Colon (tissue), 2 donors: ENCODE data around the gene MYO15A.
"Not testable (repeated sequence)": the region's sequence is repeated elsewhere in the genome, so short reads cannot be mapped to it uniquely, and the experiment has no call there.

Experiments used
- FAIRE-seq: peaks from 2 replicates; lab custom pipeline; 2012; peaks lifted over from hg19 to GRCh38; lab: Jason Lieb, UNC
- donor health status: control.
- donor health status: control.

Gene MYO15A

DNA sequence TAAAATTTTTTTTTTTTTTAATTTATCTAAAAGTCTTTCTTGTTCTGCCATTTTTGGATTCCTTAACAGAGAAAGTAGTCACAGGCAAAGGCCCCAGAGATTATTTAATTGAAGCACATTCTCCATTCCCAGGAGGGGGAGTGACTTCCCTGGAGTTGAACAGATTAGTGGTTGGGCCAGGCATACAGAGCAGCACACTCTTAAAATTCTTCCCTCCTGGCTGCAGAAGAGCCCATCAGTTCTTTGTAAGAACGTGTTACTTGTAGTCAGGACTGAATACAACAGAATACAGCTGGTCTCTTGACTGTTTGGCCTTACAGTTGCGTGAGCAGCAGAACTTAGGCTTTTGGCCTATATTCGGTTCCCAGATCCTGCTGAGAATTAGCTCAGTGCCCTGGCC lies 76.8 kb downstream of the MYO15A start:
- no peak for FAIRE-seq

DNA sequence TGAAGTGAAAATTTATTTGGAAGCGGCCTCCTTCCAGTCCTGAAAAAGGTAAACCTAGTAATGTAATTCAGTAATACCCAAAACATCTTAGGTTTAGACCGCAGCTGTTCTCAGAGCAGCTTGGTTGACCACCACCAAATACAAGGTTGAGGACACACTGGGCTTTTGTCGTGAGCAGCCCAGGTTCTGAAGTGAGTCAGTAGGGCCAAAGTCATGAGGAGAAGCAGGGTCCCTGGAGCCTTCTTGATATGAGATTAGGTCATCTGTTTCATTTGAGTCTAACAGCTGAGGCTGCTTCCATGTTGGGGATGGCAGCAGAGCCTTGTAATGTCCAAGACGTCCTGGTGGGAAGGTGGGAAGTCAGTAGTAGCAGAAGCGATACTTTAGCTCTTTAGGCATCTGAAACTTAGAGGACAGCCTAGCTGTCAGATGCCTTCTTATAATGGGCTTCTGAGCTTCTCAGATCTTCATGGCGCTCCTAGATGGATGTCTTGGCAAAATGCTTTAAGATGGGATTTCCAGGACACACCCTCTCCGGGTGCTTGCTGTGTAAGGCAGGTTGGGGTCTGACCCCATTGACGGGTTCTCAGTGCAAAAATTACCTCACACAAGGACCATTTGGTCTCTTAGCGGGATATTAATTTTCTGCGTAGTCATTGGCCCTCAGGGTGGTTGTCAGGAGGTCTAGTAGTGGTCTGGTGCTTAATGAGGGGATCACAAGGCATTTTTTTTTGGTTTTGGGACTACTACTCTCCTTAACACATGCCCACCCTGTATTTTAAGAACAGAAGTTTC lies 77.5 kb downstream of the MYO15A start:
- FAIRE-seq, result no peak

DNA sequence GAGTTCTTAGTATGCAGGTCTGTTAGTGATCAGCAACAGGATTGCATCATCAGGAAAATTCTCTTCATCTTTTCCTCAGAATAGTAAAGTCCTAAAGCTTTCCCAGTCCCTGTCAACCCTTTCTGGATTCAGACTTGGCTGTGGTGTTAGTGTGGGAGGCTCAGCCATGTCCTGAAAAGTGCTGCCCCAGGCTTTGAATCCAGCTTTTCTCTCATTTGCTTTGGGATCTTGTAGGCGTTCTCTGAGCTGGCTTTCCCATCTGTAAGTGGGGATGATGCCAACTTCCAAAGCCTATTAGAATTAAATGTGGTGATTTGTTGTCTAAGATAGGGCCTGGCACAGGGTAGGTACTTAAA lies 78.0 kb downstream of the MYO15A start:
- no peak for FAIRE-seq

DNA sequence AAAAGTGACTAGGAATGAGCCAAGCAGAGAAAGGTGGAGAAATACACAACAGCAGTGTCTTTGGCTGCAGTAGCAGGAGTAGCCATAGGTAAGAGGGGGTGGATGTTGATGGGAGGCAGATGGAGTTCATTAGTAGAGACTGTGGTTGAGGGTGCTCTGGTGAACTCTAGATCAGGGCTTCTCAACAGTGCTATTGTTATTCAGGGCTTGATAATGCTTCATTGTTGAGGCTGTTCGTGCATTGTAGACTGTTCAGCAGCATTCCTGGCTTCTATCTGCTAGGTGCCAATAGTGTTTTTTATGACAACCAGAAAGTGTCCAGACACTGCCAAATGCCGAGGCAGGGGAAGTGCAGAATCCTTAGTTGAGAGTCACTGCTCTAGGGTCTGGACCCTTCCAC lies 78.7 kb downstream of the MYO15A start:
- FAIRE-seq, result no peak

DNA sequence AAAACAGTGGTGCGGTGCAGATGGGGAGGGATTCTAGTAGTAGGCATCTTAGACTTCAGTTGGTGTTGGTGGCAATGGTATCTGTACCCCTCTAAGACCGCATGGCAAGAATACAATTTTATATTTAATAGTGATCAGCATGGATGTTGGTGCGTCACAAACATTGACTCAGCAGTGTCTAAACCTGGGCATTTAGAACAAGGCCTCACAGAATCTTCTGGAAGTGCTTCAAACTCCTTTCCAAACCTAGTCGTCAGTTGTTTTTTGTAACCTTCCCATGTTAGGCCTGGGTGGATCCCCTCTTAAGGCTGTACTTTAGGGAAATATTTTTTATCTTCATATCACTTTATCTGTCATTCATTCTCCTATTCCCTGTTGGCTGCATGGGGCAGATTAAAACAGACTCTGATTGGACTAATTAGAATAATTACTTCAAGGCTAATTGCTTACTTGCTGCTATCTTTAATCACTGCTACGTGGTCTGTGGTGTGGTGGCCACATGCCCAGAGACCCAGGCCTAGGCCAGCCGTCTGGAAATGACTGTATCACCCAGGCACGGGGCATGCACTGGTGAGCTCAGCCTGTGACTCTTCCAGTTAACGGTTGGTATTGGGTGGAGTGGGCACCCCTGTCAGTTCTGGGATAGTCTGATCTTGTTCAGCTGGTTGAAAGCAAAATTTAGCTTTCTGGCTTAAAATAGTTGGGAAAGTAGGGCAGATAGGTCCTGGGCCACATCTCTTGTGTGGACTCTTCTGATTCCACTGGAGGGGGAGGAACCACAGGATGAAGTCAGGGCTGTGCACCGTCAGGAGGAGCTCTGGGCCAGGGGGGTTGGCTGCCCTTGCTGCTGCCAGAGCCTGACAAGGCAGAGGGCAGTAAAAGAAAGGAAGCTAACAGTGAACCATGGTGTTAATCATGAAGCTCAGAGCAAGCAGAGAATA lies 79.5 kb downstream of the MYO15A start:
- no peak for FAIRE-seq

DNA sequence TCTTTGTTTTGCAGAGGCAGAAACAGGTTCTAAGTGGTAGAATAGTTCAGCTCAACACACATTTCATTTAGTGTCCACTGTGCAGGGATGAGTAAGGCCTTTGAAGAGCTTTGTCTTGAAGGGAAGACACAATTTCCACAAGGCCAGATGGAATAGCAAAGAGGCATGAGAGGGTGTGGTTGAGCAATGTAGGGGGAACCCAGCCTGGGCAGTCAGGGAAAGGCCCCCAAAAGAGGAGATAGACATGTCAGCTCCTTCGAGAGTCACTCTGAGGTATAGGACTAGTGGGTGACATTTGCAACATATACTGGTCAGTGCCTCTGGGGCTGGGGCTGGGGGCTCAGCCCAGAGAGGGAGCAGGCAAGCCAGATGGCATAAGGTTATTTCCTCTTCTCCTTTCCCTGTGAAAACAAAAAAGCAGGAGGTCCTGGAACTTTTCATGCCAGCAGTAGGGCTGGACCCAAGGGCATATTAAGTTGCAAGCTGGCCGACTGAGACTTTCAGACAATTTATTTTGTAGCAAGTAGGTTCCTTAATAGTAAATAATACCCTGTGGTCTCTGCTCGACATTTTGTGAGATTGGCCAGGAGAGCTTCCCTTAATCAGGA lies 82.2 kb downstream of the MYO15A start:
- FAIRE-seq, result no peak

DNA sequence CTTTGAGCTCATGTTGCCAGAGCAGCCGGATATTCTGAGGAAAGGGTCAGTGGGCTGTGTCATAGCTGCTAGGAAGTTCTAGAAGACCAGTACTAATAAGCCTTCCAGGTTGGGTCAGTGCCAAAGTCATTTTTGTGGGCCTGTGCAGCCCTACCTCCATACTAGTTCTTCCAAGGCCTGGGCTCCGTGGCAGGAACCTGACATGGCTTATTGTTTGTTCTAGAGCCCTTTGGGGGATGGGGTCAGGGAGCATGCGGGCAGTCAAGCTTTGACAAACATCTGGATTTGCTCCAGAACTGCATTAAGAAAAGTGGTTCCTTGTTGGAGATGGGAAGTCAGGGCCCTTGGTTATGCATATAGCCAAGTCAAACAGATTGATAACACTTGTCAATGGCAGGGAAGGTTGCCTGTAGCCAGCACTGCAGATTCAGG lies 82.7 kb downstream of the MYO15A start:
- FAIRE-seq, result no peak

DNA sequence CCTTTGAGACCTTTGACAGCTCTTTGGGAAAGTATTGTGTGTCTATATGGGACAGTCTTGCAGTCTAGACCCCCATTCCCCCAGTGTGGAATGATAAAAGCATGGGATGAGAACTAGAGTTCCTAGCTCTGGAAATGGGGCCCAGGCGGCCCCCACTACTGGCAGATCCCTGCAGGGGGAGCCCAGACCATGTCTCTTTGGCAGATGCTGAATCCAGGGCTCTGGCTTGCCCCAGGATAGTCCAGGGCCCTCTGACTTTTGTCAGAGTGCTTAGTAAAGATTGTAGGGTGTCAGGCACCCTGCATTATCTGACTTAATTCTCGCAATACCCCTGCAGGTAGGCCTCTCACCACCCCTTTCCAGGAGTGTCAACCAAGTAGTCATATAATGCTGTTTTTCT lies 83.4 kb downstream of the MYO15A start:
- no peak for FAIRE-seq

DNA sequence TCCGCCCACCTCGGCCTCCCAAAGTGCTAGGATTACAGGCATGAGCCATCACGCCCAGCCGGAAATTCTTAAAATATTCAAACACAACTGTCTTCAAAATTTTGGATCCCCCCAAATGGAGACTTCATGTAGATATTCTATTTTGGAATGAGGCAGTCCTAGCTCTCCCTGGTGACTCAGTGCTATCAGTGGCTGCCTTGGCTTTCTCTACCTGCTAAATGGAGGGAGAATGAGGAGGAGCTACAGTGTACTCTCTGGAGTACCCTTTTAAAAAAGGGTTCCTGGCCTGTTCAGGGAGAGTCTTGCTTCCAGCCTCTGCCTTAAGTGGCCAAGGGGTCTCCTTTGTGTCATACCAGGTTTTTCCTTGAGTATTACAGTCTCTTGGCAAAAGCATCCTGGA lies 85.8 kb downstream of the MYO15A start:
- no peak for FAIRE-seq

DNA sequence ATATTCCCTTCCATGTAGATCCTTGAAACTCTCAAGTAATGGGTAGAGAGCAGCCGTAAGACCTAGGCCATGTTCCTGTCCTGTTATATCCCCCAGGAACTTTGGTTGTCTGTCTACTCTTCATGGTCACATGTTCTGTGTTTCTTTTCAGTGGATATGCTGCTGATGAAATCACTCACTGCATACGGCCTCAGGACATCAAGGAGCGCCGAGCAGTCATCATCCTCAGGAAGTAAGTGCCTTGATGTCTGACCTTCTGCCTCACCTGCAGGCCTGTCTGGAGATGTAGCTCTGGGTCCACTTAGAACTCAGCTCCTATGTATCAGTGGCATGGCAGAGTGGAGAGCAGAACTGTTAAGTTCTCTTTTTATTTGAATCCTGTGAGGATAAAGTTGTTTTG lies 86.2 kb downstream of the MYO15A start:
- no peak for FAIRE-seq

DNA sequence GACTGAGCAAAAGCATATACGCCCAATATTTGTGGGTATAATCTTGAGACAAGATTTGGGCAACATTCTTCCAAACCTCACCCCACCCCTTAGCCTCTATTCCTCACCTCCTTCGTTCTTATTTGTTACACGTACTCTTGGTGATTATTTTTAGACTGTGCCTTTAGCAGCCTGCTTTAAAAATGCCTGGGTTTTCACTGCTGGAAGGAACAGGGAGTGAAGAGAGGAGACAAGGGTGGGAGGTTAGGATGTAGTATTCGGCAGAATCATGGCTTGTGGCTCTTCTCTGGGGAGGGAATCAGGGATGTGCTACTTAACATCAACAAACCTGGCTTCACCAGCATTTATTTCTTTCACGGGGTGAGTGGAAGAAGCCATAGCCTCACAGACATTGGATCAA lies 86.7 kb downstream of the MYO15A start:
- FAIRE-seq, result no peak

DNA sequence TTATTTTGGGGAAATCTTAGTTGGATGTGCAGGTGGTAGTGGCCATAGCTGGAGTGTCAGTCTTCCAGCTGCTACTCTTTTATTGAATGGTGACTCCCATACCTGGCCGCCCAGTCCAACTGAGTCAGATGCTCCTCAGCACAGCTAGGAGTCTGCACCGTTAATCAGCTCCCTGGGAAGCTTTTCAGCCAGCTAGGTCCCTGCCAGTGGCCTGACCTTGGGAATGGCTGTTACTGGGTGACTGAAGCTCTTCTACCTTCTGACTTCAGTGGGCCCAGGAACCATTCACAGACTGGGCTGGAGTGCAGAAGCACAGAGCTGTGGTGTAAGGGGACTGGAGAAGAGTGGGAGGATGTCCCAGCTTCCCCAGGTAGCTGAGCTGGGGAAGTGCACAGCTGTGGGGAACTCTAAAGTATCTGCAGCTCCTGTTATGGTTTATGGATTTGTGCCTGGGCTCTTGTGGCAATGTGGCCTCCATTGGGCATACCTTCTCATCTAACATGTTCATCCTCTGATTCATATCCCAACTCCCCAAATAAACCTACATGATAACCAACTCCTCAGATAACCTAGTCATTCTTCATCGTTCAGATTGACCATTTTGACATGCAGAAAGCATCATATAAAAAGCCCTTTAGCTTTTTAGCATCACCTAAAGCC lies 89.1 kb downstream of the MYO15A start:
- FAIRE-seq, result no peak

DNA sequence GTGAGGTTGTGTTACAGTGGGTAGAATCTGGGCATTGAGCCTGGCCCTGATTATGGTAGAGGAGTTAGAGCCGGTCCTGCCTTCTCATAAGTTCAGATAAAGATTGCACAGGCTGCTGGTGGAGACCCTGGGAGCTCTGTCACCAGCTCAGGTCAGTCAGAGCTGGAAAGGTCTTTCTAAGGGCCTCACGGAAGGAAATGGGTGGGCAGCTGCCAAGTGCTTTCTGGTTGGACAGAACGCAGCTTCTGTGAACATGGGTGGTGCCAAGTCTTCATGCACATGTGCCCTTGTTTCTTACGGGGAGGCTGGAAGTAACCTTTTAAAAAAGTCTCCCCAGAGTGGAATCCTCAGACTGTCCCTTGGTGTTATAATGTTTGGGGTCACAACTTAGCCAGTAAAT lies 90.0 kb downstream of the MYO15A start:
- no peak for FAIRE-seq

DNA sequence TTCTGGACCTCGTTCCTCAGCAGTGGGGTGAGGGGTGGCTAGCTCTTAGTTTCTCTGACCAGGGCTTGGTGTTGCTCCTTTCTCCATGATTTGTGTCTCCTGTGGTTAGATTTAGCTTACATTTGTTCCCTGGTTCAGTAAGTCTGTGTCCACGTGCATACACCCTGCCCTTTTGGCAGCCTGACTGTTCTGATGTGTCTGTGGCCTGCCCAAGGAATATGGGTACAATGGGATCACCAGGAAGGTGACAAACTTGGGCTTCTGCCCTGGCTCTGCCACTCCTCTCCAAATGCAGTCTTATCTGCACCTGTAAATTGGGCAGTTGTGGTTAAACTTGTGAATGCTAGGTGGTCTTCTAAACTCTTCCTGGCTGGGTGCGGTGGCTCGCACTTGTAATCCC lies 92.6 kb downstream of the MYO15A start:
- no peak for FAIRE-seq

DNA sequence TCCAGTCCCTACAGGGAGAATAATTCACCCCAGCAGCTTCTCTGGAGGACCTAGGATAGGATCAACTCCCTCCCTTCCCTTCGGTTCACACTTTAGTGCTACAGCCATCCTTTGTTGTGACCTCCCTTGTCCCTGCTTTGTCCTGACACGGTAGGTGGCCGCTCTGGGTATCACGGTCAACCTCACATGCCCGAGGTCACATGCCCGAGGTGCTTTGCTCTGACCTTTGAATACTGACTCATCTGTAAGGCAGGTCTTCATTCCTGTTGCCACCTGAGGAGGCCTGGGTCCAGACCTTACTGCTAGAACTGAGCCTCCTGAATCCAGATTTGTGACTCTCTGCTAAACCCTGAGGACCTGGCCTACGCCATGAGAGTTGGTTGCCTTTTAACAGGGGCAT lies 94.8 kb downstream of the MYO15A start:
- FAIRE-seq, result no peak

DNA sequence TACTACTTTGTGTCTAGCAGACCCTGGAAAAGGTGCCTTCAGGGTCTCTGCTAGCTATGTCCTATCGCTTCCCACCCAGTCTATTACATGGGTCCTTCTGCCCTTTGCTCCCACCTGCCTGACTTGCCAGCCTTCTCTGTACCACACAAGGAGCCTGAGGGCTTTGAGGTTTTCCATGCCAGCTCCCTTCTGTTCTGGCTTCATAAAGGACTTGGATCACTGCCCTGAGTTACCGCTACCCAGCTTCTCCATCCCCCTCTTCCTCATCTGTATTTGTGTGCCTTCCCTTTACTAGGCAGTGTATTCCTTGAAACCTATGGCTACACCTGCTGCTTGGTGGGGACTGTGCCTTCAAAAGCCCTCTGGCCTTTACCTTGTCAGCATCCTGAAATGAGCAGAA lies 97.3 kb downstream of the MYO15A start:
- no peak for FAIRE-seq

DNA sequence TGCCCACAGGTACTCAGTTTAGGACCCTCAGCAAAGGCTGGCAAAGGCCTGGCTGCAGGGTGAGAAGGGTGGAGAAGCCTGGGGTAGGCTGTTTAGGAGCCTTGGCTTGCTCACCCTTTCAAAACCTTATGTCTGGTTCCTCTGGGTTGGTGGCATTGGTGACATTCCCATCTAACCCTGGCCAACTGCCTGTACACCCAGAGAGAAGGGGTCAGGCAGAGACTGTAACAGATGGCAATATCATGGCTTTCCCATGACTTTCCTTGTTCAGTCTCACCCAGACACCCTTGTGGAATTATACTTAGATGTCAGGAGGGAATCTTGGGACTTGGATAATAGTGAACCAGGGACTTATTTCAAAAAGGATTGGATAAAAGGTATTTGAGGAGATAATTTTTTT lies 98.4 kb downstream of the MYO15A start:
- no peak for FAIRE-seq

DNA sequence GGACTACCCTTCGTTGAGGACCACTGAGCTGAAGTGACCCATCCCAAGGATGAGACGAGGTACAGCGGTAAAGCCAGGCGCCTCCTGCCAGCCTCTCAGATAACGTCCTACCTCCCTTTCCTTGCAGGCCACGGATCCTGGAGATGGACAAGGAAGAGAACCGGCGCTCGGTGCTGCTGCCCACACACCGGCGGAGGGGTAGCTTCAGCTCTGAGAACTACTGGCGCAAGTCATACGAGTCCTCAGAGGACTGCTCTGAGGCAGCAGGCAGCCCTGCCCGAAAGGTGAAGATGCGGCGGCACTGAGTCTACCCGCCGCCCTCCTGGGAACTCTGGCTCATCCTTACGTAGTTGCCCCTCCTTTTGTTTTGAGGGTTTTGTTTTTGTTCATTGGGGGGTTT lies 99.5 kb downstream of the MYO15A start:
- FAIRE-seq, result no peak

DNA sequence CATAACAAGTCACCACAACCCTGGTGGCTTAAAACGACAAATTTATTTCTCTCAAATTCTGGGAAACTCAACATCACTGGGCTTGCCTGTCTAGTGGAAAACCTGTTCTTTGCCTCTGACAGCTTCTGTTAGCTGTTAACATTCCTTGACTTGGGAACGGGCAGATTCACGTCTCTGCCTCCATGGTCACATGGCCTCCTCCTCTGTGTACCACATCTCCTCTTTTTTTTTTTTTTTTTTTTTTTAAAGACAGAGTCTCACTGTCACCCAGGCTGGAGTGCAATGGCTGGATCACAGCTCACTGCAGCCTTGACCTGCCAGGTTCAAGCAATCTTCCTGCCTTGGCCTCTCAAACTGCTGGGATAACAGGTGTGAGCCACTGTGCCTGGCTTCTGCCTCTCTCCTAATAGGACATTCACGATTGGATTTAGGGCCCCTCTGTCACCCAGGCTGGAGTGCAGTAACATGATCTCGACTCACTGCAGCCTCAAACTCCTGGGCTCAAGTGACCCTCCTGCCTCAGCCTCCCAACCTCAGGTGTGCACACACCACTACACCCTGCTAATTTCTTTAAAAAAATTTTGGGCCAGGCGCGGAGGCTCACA lies 105.2 kb downstream of the MYO15A start:
- FAIRE-seq, result no peak

DNA sequence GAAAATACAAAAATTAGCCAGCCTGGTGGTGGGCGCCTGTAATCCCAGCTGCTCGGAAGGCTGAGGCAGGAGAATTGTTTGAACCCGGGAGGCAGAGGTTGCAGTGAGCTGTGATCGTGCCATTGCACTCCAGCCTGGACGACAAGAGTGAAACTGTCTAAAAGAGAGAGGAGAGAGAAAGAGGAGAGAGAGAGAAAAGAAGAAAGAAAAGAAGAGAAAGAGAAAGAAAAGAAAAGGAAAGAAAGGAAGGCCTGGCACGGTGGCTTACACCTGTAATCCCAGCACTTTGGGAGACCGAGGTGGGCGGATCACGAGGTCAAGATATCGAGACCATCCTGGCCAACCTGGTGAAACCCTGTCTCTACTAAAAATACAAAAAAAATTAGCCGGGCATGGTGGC lies 108.3 kb downstream of the MYO15A start:
- not testable (repeated sequence) for FAIRE-seq

DNA sequence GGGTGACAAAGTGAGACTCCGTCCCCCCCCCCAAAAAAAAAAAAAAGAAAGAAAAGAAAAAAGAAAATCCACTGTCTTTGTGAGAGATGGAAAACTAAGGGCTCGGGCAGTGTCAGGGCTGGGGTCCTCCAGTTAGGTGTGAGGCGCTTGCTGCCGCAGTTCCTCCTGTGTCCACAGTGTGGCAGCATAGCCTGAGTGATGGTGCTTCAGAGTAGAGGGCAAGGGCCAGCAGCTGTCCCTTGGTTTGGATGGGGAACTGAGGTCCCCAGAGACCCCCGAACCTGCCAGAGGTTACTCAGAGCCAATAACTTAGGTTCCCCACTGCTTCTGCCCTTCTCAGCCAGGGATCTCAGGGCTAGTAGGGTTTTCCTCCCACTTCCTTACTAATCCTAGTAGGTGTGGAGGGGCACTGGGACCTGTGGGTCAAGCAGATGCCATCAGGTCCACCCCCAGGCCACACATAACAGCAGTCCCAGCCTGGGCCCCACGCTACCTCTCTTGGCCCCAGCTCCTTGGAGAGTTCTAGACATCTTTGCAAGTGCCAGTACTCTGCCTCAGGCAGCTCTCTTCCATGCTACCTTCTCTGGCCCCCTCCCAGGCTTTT lies 109.0 kb downstream of the MYO15A start:
- FAIRE-seq, result no peak
